OCI-LY1 (cell line): ENCODE measurements around the gene DCAF7.

Experiments
- H2AFZ ChIP-seq: fragments of 200-600 bp; sonication (generic), shearing (Covaris generic); 2 replicates; pipeline ENCODE4 v1.6.0; 2014; ENCODE audit warnings: antibody characterized with exemption, mild to moderate bottlenecking, low read length
- H3F3A ChIP-seq: fragments of 200-600 bp; sonication (generic), shearing (Covaris generic); 2 replicates; pipeline ENCODE4 v1.6.0; 2014; ENCODE audit warnings: mild to moderate bottlenecking, antibody characterized with exemption, low read length, moderate library complexity; ENCODE audit not compliant: insufficient read depth
- H3K27ac ChIP-seq: fragments of 200-600 bp; sonication (generic); 2 replicates; pipeline ENCODE4 v1.5.1; 2014; ENCODE audit warnings: low read length, mixed run types, mild to moderate bottlenecking, low read depth; ENCODE audit not compliant: poor library complexity, severe bottlenecking
- H3K27me3 ChIP-seq: fragments of 200-600 bp; sonication (generic); 2 replicates; pipeline ENCODE4 v1.6.0; 2014; ENCODE audit warnings: antibody characterized with exemption, mild to moderate bottlenecking, low read length, moderate library complexity; ENCODE audit not compliant: insufficient read depth
- H3K36me3 ChIP-seq: fragments of 200-600 bp; sonication (generic); 2 replicates; pipeline ENCODE4 v1.6.1; 2014; ENCODE audit warnings: mild to moderate bottlenecking, antibody characterized with exemption, low read length, moderate library complexity, mixed read lengths; ENCODE audit not compliant: insufficient read depth
- H3K4me1 ChIP-seq: fragments of 200-600 bp; sonication (generic); 2 replicates; pipeline ENCODE4 v1.5.1; 2014; ENCODE audit warnings: mild to moderate bottlenecking, low read length, moderate library complexity; ENCODE audit not compliant: insufficient read depth, severe bottlenecking
- H3K4me2 ChIP-seq: fragments of 200-600 bp; sonication (generic), shearing (Covaris generic); 2 replicates; pipeline ENCODE4 v1.6.1; 2014; ENCODE audit warnings: low read length
- H3K4me3 ChIP-seq: fragments of 200-600 bp; sonication (generic); 2 replicates; pipeline ENCODE4 v1.5.1; 2014; ENCODE audit warnings: low read length, low read depth, mild to moderate bottlenecking, mixed read lengths; ENCODE audit not compliant: poor library complexity, severe bottlenecking
- H3K79me2 ChIP-seq: fragments of 200-600 bp; shearing (Covaris generic); 2 replicates; pipeline ENCODE4 v1.6.1; 2016; ENCODE audit warnings: mixed run types, low read length, mixed read lengths; ENCODE audit not compliant: insufficient read depth
- H3K9ac ChIP-seq: fragments of 200-600 bp; sonication (generic), shearing (Covaris generic); 2 replicates; pipeline ENCODE4 v1.6.1; 2014; ENCODE audit warnings: mild to moderate bottlenecking, low read length, mixed read lengths
- H3K9me2 ChIP-seq: fragments of 200-600 bp; sonication (generic), shearing (Covaris generic); 2 replicates; pipeline ENCODE4 v1.6.1; 2014; ENCODE audit warnings: low read depth, mild to moderate bottlenecking, low read length, mixed read lengths
- H3K9me3 ChIP-seq: fragments of 200-600 bp; shearing (Covaris generic); 2 replicates; pipeline ENCODE4 v1.6.1; 2014; ENCODE audit warnings: low read length, mixed read lengths
- H4K20me1 ChIP-seq: fragments of 200-600 bp; sonication (generic), shearing (Covaris generic); 2 replicates; pipeline ENCODE4 v1.6.0; 2016; ENCODE audit warnings: mild to moderate bottlenecking, low read length; ENCODE audit not compliant: insufficient read depth
- CTCF ChIP-seq: fragments of 200-600 bp; sonication (generic), shearing (Covaris generic); IDR thresholded peaks from 2 replicates; pipeline ENCODE4 v1.5.1; 2017; ENCODE audit warnings: mild to moderate bottlenecking, antibody characterized with exemption, low read length, moderate library complexity, mixed read lengths
- EZH2 ChIP-seq: fragments of 200-600 bp; sonication (generic), shearing (Covaris generic); IDR thresholded peaks from 2 replicates; pipeline ENCODE4 v1.8.0; 2017; ENCODE audit warnings: borderline replicate concordance, mixed run types, mild to moderate bottlenecking, antibody characterized with exemption, low read length, moderate library complexity, mixed read lengths

Gene DCAF7

GRCh38 chr17:63601439-63602371 is 51.4 kb downstream of the DCAF7 start:
- peak overlapping the region; percentile 92 for H3K4me3 ChIP-seq
- no peak overlapping the region for H2AFZ ChIP-seq
- TF ChIP-seq CTCF, result no peak
- TF ChIP-seq EZH2, result no peak
- no peaks in the 10 kb centered on the region for H3K27me3 ChIP-seq
- H4K20me1 ChIP-seq, result no peaks in the 10 kb centered on the region
- H3K27ac ChIP-seq, result no peak overlapping the region
- H3K4me2 ChIP-seq, result peak overlapping the region; percentile 90
- H3F3A ChIP-seq, result no peaks in the 10 kb centered on the region
- H3K9me2 ChIP-seq, result no peaks in the 10 kb centered on the region
- peak overlapping the region; percentile 87 for H3K9ac ChIP-seq
- H3K36me3 ChIP-seq, result peaks cover 24% of the 10 kb centered on the region
- peaks cover 17% of the 10 kb centered on the region for H3K4me1 ChIP-seq
- no peaks in the 10 kb centered on the region for H3K79me2 ChIP-seq
- no peaks in the 10 kb centered on the region for H3K9me3 ChIP-seq

GRCh38 chr17:63609816-63610573 is 59.7 kb downstream of the DCAF7 start:
- Histone ChIP-seq H3K9ac (no peak overlapping the region), H3K4me1 (no peaks in the 10 kb centered on the region)
- TF ChIP-seq CTCF, result no peak
- TF ChIP-seq EZH2, result no peak

GRCh38 chr17:63610854-63611253 is 60.6 kb downstream of the DCAF7 start:
- Histone ChIP-seq H3K4me2 (no peak overlapping the region), H3F3A (peaks cover 6% of the 10 kb centered on the region; the same call in 1 of the 2 replicates), H3K9ac (no peak overlapping the region), H3K27ac (no peak overlapping the region), H3K27me3 (no peaks in the 10 kb centered on the region), H3K9me3 (no peaks in the 10 kb centered on the region), H3K4me3 (no peak overlapping the region), H3K79me2 (no peaks in the 10 kb centered on the region), H2AFZ (no peak overlapping the region), H3K4me1 (no peaks in the 10 kb centered on the region), H4K20me1 (no peaks in the 10 kb centered on the region), H3K9me2 (no peaks in the 10 kb centered on the region), H3K36me3 (peaks cover 35% of the 10 kb centered on the region)
- TF ChIP-seq EZH2 (no peak), CTCF (no peak)

More at GRCh38 chr17:63609816-63610573, 59.7 kb downstream of the DCAF7 start:
- Histone ChIP-seq H3K27me3 (no peaks in the 10 kb centered on the region), H3K79me2 (no peaks in the 10 kb centered on the region), H3K9me3 (no peaks in the 10 kb centered on the region), H4K20me1 (no peaks in the 10 kb centered on the region), H2AFZ (no peak overlapping the region), H3K4me3 (no peak overlapping the region), H3F3A (peaks cover 6% of the 10 kb centered on the region; the same call in 1 of the 2 replicates), H3K4me2 (no peak overlapping the region), H3K36me3 (peaks cover 44% of the 10 kb centered on the region), H3K9me2 (no peaks in the 10 kb centered on the region), H3K27ac (no peak overlapping the region)
